Gastroesophageal sphincter (tissue), 3 donors: ENCODE measurements around the gene TGFBR2.

Source experiments
- CTCF ChIP-seq, 4 experiments: fragments of 200-600 bp in 2 of 4; fragments of 450-650 bp in 2 of 4; sonication (generic) in 1 of 4; IDR thresholded peaks; one replicate each; pipeline ENCODE4 v1.5.1; 2017 to 2019; ENCODE audit warnings: antibody characterized with exemption in 4 of 4, mild to moderate bottlenecking in 2 of 4, moderate library complexity in 2 of 4
- EP300 ChIP-seq: sonication (generic); formaldehyde crosslinking; IDR thresholded peaks from one replicate; pipeline ENCODE4 v1.6.1; 2017; ENCODE audit warnings: antibody characterized with exemption, mild to moderate bottlenecking
- POLR2A ChIP-seq, 2 donors: fragments of 450-650 bp; IDR thresholded peaks; one replicate each; pipeline ENCODE4 v1.6.1; 2017; ENCODE audit warnings: antibody characterized with exemption in 2 of 2, mild to moderate bottlenecking in 2 of 2, moderate library complexity in 1 of 2
- POLR2AphosphoS5 ChIP-seq: sonication (generic); formaldehyde crosslinking; IDR thresholded peaks from one replicate; pipeline ENCODE4 v1.6.1; 2017; ENCODE audit warnings: antibody characterized with exemption

GRCh38 chr3:30681649-30682211, 75.3 kb downstream of the TGFBR2 start:
- TF ChIP-seq CTCF (IDR thresholded peaks at IDR 0.05) (no peak), POLR2A (IDR thresholded peaks at IDR 0.05) (no peak), POLR2AphosphoS5 (peak; percentile 49), EP300 (no peak)
